Activated CD4-positive, CD25-positive, alpha-beta regulatory T cell (primary cell): ENCODE measurements around the gene DLX2.
"Not testable (repeated sequence)": the region's sequence is repeated elsewhere in the genome, so short reads cannot be mapped to it uniquely, and the experiment has no call there.

ENCODE experiments used
- DNase-seq, 4 experiments: peaks; one replicate each; lab custom pipeline; 2025; lab: John Stamatoyannopoulos, UW

DLX2 gene

GRCh38 chr2:172083628-172084394 lies 18.9 kb downstream of the DLX2 start:
- no peak for DNase-seq

GRCh38 chr2:172082944-172083627 lies 19.6 kb downstream of the DLX2 start:
- DNase-seq: no peak

GRCh38 chr2:172082105-172082943 lies 20.4 kb downstream of the DLX2 start:
- no peak for DNase-seq

GRCh38 chr2:172081221-172082022 lies 21.3 kb downstream of the DLX2 start:
- DNase-seq: no peak

GRCh38 chr2:172080641-172081220 lies 22.0 kb downstream of the DLX2 start:
- no peak for DNase-seq

GRCh38 chr2:172079838-172080640 lies 22.7 kb downstream of the DLX2 start:
- no peak for DNase-seq

- DNase-seq: no peak
Measured at GRCh38 chr2:172079416-172079815, 23.3 kb downstream of the DLX2 start.

- no peak for DNase-seq
Measured at GRCh38 chr2:172074254-172074653, 28.4 kb downstream of the DLX2 start.

GRCh38 chr2:172073518-172073917 lies 29.2 kb downstream of the DLX2 start:
- no peak for DNase-seq

GRCh38 chr2:172072706-172073105 lies 30.0 kb downstream of the DLX2 start:
- no peak for DNase-seq

- no peak for DNase-seq
Measured at GRCh38 chr2:172072303-172072702, 30.4 kb downstream of the DLX2 start.

- DNase-seq: no peak
Measured at GRCh38 chr2:172070936-172071335, 31.8 kb downstream of the DLX2 start.

- not testable (repeated sequence) for DNase-seq
Measured at GRCh38 chr2:172067905-172068304, 34.8 kb downstream of the DLX2 start.

GRCh38 chr2:172066394-172066886 lies 36.3 kb downstream of the DLX2 start:
- DNase-seq: no peak

- DNase-seq: no peak
Measured at GRCh38 chr2:172065111-172065510, 37.6 kb downstream of the DLX2 start.

GRCh38 chr2:172063446-172063845 lies 39.3 kb downstream of the DLX2 start:
- DNase-seq: no peak

GRCh38 chr2:172062402-172063004 lies 40.2 kb downstream of the DLX2 start:
- no peak for DNase-seq

GRCh38 chr2:172060118-172060517 lies 42.6 kb downstream of the DLX2 start:
- not testable (repeated sequence) for DNase-seq

GRCh38 chr2:172058660-172059059 lies 44.0 kb downstream of the DLX2 start:
- no peak for DNase-seq

GRCh38 chr2:172056293-172056692 lies 46.4 kb downstream of the DLX2 start:
- no peak for DNase-seq
